Skeletal muscle satellite cell (primary cell): Measurements from ENCODE around the gene SORL1.

Experiments
- H3K27me3 ChIP-seq: 2 replicates; pipeline ENCODE4 v1.7.0; 2013; ENCODE audit warnings: low read length; ENCODE audit not compliant: control insufficient read depth, insufficient read depth
- H3K36me3 ChIP-seq: 2 replicates; pipeline ENCODE4 v1.7.0; 2013; ENCODE audit warnings: mild to moderate bottlenecking, control low read depth, low read length; ENCODE audit not compliant: insufficient read depth
- H3K4me1 ChIP-seq: 2 replicates; pipeline ENCODE4 v1.7.0; 2013; ENCODE audit warnings: low read length; ENCODE audit not compliant: control insufficient read depth, insufficient read depth
- H3K4me2 ChIP-seq: 2 replicates; pipeline ENCODE4 v1.7.0; 2013; ENCODE audit warnings: mild to moderate bottlenecking, low read length
- H3K4me3 ChIP-seq: 2 replicates; pipeline ENCODE4 v1.7.0; 2013; ENCODE audit warnings: low read length
- H3K9ac ChIP-seq: 2 replicates; pipeline ENCODE4 v1.7.0; 2013; ENCODE audit warnings: mild to moderate bottlenecking, low read depth, low read length, moderate library complexity
- H3K9me3 ChIP-seq: replicated peaks from 2 replicates; pipeline ENCODE4 v1.7.0; 2013; ENCODE audit warnings: mild to moderate bottlenecking, control low read depth, low read length

The SORL1 gene

GRCh38 chr11:121538054-121538453 is 85.9 kb downstream of the SORL1 start:
- Histone ChIP-seq H3K4me1 (no peaks in the 10 kb centered on the region), H3K36me3 (no peaks in the 10 kb centered on the region), H3K9me3 (no peaks in the 10 kb centered on the region), H3K27me3 (peaks cover 29% of the 10 kb centered on the region), H3K4me3 (no peak overlapping the region), H3K4me2 (no peak overlapping the region), H3K9ac (no peak overlapping the region)

DNA sequence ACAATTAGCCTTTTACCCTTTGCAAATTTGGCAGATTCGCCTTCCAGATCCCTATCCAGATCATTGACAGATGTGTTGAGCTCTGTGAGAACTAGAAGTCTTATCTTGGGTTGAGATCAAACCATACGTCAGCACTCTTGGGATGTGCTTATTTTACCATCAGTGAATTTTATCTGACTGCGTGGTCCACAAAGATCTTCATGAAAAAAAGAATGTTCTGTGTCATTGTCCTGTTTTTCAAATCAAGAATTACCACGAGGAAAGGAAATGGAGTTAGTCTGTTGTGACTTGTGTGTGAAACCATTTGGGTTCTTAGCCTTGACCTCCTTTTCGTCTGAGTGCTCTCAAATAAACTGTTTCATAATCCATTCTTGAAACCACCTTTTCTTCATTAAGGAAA is 86.9 kb downstream of the SORL1 start:
- no peak overlapping the region for H3K9ac ChIP-seq
- no peak overlapping the region for H3K4me3 ChIP-seq
- H3K36me3 ChIP-seq, result no peaks in the 10 kb centered on the region
- peaks cover 25% of the 10 kb centered on the region for H3K27me3 ChIP-seq
- no peaks in the 10 kb centered on the region for H3K9me3 ChIP-seq
- H3K4me1 ChIP-seq, result no peaks in the 10 kb centered on the region
- H3K4me2 ChIP-seq, result no peak overlapping the region

DNA sequence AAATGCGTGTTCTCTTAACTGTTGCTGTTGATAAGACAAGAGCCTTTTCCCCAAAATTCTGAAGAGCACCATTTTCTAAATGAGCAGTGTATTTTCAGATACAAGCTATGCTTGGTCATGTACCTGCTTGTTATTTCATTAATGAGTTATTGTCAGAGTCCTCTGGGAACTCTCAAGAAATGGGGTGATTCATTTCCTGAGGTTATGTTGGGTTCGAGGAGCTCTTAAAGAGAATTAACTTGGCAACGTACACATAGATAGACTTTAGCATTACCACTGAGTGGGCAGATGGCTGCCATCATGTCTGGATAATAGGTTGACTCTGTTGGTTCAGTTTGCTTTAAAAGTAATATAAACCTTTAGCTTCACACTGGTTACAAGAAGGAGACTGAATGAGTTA is 88.5 kb downstream of the SORL1 start:
- H3K9ac ChIP-seq, result no peak overlapping the region
- H3K4me2 ChIP-seq, result no peak overlapping the region
- H3K4me1 ChIP-seq, result no peaks in the 10 kb centered on the region
- H3K9me3 ChIP-seq, result no peaks in the 10 kb centered on the region
- peaks cover 29% of the 10 kb centered on the region for H3K27me3 ChIP-seq
- no peak overlapping the region for H3K4me3 ChIP-seq
- no peaks in the 10 kb centered on the region for H3K36me3 ChIP-seq

GRCh38 chr11:121543836-121544380 is 91.8 kb downstream of the SORL1 start:
- H3K4me2 ChIP-seq, result no peak overlapping the region
- H3K9ac ChIP-seq, result no peak overlapping the region
- H3K27me3 ChIP-seq, result peaks cover 25% of the 10 kb centered on the region
- no peaks in the 10 kb centered on the region for H3K4me1 ChIP-seq
- no peak overlapping the region for H3K4me3 ChIP-seq
- no peaks in the 10 kb centered on the region for H3K9me3 ChIP-seq
- no peaks in the 10 kb centered on the region for H3K36me3 ChIP-seq

DNA sequence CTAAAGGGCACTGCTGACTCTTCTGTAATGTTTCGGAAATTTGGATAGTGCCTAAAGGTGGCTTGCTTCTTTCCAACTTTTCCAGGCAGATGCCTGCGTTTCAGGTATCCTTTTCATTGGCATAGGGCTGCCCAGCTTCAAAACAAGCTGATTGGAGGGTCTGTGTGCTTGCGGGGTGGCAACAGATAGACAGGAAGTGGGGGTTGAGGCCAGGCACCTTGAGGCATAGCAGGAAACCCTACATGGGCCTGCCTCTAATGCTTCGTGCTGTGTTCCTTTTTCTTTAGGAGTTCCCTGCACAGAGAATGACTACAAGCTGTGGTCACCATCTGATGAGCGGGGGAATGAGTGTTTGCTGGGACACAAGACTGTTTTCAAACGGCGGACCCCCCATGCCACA is 92.8 kb downstream of the SORL1 start:
- Histone ChIP-seq H3K36me3 (no peaks in the 10 kb centered on the region), H3K9me3 (no peaks in the 10 kb centered on the region)

GRCh38 chr11:121547574-121547973 is 95.5 kb downstream of the SORL1 start:
- no peaks in the 10 kb centered on the region for H3K9me3 ChIP-seq
- H3K27me3 ChIP-seq, result peaks cover 41% of the 10 kb centered on the region
- H3K36me3 ChIP-seq, result no peaks in the 10 kb centered on the region
- H3K4me3 ChIP-seq, result no peak overlapping the region
- no peaks in the 10 kb centered on the region for H3K4me1 ChIP-seq
- H3K4me2 ChIP-seq, result no peak overlapping the region
- H3K9ac ChIP-seq, result no peak overlapping the region

More for the DNA sequence above, 92.8 kb downstream of the SORL1 start:
- Histone ChIP-seq H3K4me3 (no peak overlapping the region), H3K9ac (no peak overlapping the region), H3K27me3 (peaks cover 23% of the 10 kb centered on the region), H3K4me2 (no peak overlapping the region), H3K4me1 (no peaks in the 10 kb centered on the region)

- Histone ChIP-seq H3K36me3 (no peaks in the 10 kb centered on the region), H3K4me3 (no peak overlapping the region), H3K4me1 (no peaks in the 10 kb centered on the region), H3K9ac (no peak overlapping the region), H3K27me3 (peaks cover 43% of the 10 kb centered on the region), H3K4me2 (no peak overlapping the region), H3K9me3 (no peaks in the 10 kb centered on the region)
Observed at GRCh38 chr11:121550247-121551030, 98.3 kb downstream of the SORL1 start.

- H3K4me2 ChIP-seq, result no peak overlapping the region
- no peak overlapping the region for H3K9ac ChIP-seq
- H3K36me3 ChIP-seq, result no peaks in the 10 kb centered on the region
- H3K4me1 ChIP-seq, result no peaks in the 10 kb centered on the region
- H3K27me3 ChIP-seq, result peaks cover 44% of the 10 kb centered on the region
- H3K4me3 ChIP-seq, result no peak overlapping the region
- no peaks in the 10 kb centered on the region for H3K9me3 ChIP-seq
Observed at GRCh38 chr11:121551463-121551862, 99.3 kb downstream of the SORL1 start.

- H3K27me3 ChIP-seq, result peaks cover 44% of the 10 kb centered on the region
- H3K4me3 ChIP-seq, result no peak overlapping the region
- no peak overlapping the region for H3K4me2 ChIP-seq
- no peak overlapping the region for H3K9ac ChIP-seq
- no peaks in the 10 kb centered on the region for H3K4me1 ChIP-seq
- no peaks in the 10 kb centered on the region for H3K9me3 ChIP-seq
- no peaks in the 10 kb centered on the region for H3K36me3 ChIP-seq
Observed at GRCh38 chr11:121552154-121552553, 100.0 kb downstream of the SORL1 start.

GRCh38 chr11:121552644-121553043 is 100.5 kb downstream of the SORL1 start:
- H3K9ac ChIP-seq, result no peak overlapping the region
- no peak overlapping the region for H3K4me3 ChIP-seq
- peaks cover 48% of the 10 kb centered on the region for H3K27me3 ChIP-seq
- no peak overlapping the region for H3K4me2 ChIP-seq
- H3K9me3 ChIP-seq, result no peaks in the 10 kb centered on the region
- no peaks in the 10 kb centered on the region for H3K36me3 ChIP-seq
- no peaks in the 10 kb centered on the region for H3K4me1 ChIP-seq

DNA sequence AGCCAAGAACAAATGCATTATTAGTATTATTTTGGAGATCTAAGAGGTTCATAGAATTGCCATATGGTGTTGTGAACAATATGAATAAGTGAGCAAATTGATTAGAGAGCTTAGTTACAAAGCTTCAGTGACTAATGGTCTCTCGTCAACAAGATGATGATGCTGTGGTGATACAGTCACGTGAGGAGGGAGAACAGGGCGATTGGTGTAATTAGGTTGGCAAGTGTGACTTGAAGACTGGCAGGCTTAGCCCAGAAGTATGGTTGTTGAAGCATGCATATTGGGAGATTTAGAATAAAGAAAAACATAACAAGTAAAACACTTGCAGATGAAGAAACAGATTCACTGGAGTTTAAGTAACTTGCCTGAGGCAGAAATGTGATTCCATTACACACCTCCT is 101.3 kb downstream of the SORL1 start:
- Histone ChIP-seq H3K4me3 (no peak overlapping the region), H3K9me3 (no peaks in the 10 kb centered on the region), H3K27me3 (peaks cover 55% of the 10 kb centered on the region), H3K36me3 (no peaks in the 10 kb centered on the region), H3K4me1 (no peaks in the 10 kb centered on the region), H3K9ac (no peak overlapping the region), H3K4me2 (no peak overlapping the region)

GRCh38 chr11:121553806-121554205 is 101.7 kb downstream of the SORL1 start:
- Histone ChIP-seq H3K4me2 (no peak overlapping the region), H3K4me1 (no peaks in the 10 kb centered on the region), H3K9ac (no peak overlapping the region), H3K36me3 (no peaks in the 10 kb centered on the region), H3K4me3 (no peak overlapping the region), H3K27me3 (peaks cover 59% of the 10 kb centered on the region), H3K9me3 (no peaks in the 10 kb centered on the region)
